ENCODE data around the gene NDUFC2. TPM values are rescaled to one million over a fixed set of nuclear protein-coding genes. Genes with fewer than 3 reads are reported as not detected.
A peak's percentile ranks its signal among the peaks of the same experiment; 100 is the strongest.
"Not testable (repeated sequence)": the region's sequence is repeated elsewhere in the genome, so short reads cannot be mapped to it uniquely, and the experiment has no call there.

Gene NDUFC2
- total RNA-seq, 1 donor from 2014 or later: 328 TPM

DNA sequence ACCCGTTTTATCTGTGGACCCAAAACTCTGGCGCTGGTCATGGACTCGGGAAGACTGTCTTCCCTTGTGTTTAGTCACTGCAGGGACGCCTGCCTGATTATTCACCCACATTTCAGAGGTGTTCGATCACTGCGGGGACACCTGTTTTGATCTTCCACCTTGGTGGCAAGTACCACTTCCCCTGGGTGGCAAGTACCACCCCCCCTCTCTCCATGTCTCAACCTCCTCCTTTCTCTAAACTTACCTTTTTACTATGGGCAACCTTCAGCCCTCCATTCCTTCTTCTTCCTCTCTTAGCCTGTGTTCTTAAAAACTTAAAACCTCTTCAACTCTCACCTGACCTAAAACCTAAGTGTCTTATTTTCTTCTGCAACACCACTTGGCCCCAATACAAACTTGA, 1.9 kb upstream of the NDUFC2 start:
- ATAC-seq (ENCODE audit: poor library complexity): no peak
- intact Hi-C loops (cut with DNase I): no loop called here
- DNase-seq: no peak

DNA sequence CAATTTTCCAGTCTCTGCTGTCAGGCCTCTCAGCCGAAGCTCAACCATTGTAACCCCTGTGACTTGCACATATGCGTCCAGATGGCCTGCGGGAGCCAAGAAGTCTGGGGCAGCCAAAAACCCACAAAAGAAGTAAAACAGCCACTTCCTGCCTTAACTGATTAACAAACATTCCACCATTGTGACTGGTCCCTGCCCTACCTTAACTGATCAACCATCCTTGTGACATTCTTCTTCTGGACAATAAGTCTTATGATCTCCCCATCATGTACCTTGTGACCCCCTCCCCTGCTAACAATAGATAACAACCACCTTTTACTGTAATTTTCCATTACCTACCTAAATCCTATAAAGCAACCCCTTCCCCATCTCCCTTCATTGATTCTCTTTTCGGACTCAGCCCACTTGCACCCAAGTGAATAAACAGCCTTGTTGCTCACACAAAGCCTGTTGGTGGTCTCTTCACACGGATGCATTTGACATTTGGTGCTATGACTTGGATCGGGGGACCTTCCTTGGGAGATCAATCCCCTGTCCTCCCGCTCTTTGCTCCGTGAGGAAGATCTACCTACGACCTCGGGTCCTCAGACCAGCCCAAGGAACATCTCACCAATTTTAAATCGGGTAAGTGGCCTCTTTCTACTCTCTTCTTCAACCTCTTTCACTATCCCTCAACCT, 1.3 kb upstream of the NDUFC2 start:
- ATAC-seq (ENCODE audit: poor library complexity) (no peak), DNase-seq (no peak)
- intact Hi-C loops (cut with DNase I): no loop called here

DNA sequence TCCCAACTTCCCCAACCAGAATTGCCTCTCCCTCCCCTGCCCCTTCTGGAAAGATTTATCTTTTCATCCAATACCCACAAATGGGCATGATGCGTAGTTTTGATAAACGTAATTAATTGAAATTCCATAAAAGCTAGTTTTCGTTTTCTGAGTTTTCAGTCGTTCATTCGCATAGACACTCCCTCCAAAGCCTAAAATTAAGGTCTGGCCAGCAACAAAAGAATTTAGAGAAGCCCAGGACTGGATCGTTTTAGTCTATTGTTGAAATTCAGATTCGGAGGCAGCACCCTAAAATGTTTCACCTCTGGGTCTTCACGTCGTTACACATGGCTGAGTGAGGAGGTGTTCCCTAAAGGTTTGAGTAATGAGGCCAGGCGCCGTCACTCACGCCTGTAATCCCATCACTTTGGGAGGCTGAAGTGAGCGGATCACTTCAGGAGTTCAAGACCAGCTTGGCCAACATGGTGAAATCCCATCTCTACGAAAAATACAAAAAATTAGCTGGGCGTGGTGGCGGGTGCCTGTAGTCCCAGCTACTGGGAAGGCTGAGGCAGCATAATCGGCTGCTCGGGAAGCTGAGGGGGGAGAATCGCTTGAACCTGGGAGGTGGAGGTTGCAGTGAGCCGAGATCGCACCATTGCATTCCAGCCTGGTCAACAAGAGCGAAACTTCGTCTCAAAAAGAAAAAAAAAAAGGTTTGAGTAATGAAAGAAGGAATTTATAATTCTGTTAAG, 589 bp upstream of the NDUFC2 start:
- intact Hi-C loops (cut with DNase I): no loop called here
- no peak for ATAC-seq (ENCODE audit: poor library complexity)

GRCh38 chr11:78078218-78079167, 1.2 kb downstream of the NDUFC2 start:
- ATAC-seq (ENCODE audit: poor library complexity) (no peak), DNase-seq (no peak)
- intact Hi-C loops (cut with DNase I): no loop called here

More for the DNA sequence above, 589 bp upstream of the NDUFC2 start:
- no peak for DNase-seq

DNA sequence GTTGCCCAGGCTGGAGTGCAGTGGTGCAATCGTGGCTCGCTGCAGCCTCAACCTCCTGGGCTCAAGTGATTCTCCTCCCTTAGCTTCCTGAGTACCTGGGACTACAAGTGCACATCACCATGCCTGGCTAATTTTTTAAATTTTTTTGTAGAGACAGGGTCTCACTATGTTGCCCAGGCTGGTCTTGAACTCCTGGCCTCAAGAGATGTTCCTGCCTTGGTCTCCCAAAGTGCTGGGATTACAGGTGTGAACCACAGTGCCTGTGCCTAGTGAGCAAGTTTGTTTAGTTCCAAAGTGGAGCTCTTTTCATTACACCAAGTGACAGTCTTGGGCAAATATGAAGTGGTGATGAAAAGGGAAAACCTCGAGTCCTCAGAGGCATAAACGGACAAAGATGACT, 2.1 kb downstream of the NDUFC2 start:
- DNase-seq; ATAC-seq (ENCODE audit: poor library complexity); intact Hi-C loops (cut with DNase I): not testable (repeated sequence)

- ATAC-seq (ENCODE audit: poor library complexity): no peak
- intact Hi-C loops (cut with DNase I): no loop called here
These were observed 2.8 kb downstream of the NDUFC2 start for GRCh38 chr11:78076733-78077403.

DNA sequence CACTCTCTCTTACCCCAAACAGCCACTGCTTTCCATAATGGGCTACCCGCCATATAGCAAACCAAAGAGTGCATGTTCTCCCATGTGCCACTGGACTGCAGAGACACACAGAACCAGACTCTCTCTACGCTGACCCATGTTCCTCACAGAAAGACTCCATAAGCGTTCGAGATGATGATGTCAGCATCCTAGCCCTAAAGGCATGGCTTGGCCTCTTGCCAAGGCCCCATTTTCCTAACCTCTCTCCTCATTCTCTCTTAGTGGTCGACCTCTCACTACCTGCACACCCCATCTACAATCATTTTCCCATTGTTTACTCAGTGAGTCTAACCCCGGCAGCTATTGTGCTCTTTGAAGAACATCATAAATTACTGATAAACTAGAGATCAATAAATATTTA, 4.9 kb downstream of the NDUFC2 start:
- DNase-seq (no peak), ATAC-seq (ENCODE audit: poor library complexity) (no peak)
- intact Hi-C loops (cut with DNase I): no loop called here

More at GRCh38 chr11:78076733-78077403, 2.8 kb downstream of the NDUFC2 start:
- DNase-seq: no peak

DNA sequence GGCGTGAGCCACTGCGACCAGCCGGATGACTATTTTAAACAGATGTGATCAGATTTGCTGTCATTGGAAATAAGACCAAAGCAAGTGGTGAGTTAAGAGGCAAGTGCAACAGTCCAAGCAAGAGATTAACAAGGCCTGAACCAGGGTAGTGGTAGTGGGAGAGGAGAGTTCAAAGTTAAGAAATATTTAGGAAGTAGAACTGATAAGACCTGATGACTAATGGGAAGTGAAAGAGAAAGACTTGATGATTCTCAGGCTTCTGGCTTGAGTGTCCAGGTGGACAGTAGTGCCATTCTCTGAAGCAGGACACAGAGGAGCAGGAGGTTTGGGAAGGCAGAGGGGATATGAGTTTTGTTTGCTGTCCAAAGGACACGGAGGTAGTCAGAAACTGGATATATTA, 7.2 kb downstream of the NDUFC2 start:
- intact Hi-C loops (cut with DNase I): no loop called here
- no peak for DNase-seq
- ATAC-seq (ENCODE audit: poor library complexity): no peak

DNA sequence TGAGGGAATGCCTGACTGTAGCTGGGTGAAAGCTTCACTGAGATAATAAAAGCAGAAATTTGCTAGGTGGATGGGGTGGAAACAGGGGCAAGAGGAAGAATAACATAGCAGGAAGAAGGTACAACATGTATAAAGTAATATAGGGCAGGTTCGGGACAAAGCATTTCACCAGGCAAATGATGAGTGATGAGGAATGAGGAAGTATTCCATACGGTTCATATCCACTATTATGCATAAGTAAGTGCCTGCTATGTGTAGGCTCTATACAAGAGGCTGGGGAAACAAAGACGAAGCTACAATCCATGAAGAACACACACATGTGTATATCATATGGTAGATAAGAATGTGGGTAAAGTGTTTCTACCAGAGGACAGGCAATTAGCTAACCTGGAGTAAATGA, 7.9 kb downstream of the NDUFC2 start:
- intact Hi-C loops (cut with DNase I): no loop called here
- ATAC-seq (ENCODE audit: poor library complexity) (no peak), DNase-seq (no peak)

DNA sequence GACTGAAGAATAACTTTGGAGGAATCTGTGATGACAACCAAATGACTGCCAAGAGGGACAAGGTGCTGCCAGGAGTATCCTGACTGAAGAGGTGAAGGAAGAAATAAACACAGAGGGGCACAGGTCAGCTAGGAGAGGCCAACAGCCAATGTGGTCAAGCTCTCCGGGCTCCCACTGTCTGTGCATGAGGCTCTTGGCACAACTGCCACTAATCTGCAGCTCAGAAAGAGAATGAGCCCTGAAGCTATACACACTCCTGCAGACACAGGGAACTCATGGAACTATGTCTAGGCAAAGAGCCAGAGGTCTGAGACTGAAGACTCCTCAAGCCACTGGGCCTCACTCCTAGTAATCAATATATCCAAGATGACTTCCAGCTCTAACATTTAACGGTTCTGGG, 9.0 kb downstream of the NDUFC2 start:
- intact Hi-C loops (cut with DNase I): no loop called here

DNA sequence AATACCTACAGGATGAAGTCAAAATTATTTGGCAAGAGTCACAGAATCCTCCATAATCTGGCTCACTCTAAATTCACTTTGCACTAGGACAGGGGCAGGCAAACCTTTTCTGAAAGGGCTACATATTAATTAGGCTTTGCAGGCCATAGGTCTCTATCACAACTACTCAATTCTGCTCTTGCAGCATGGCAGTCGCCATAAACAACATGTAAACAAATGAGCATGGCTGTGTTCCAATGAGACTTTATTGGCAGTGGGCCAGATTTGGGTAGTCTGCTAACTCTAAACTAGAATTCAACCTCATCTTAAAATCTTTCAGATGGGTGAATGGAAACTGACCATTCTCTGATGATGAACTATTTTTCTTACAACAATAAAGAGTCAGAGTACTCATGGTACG, 10.2 kb downstream of the NDUFC2 start:
- intact Hi-C loops (cut with DNase I): no loop called here
- no peak for DNase-seq
- ATAC-seq (ENCODE audit: poor library complexity): peak; percentile 64

More for the DNA sequence above, 9.0 kb downstream of the NDUFC2 start:
- no peak for DNase-seq
- peak; percentile 25 for ATAC-seq (ENCODE audit: poor library complexity)

DNA sequence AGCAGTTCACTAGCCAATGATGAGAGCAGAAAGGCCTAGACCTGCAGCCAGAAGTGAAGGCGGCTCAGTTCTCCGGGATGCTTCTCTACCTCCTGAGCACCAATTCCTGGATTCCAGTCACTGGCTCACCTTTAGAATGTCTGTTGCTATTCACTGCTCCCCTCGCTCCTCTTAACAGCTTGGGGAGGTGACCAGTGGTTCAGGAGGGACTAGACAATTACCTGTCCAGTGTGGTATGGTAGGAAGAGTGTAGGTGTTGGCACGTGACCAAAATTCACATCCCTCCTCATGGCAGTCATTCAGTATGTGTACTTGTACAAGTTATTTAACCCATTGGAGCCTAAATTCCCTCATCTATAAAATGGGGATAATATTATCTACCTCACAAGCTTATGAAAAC, 12.0 kb downstream of the NDUFC2 start:
- no peak for ATAC-seq (ENCODE audit: poor library complexity)
- intact Hi-C loops (cut with DNase I): no loop called here
- DNase-seq: no peak

DNA sequence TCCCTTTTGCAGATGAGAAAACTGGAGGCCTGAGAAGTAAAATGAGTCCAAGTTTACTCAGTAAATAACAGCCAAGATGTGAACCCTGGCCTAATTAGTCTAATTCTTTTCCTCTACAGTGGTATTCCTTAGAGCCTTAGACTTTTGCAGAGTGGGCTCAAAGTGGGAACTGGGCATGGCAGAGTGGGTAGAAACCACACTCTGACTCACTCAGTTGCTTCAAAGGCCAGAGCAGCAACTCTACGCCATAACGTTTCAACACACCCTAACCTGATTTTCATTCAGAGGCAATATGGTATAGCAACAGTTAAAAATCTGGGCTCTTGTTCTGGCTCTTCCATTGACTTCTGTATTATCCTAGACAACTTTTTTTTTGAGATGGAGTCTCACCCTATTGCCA, 13.2 kb downstream of the NDUFC2 start:
- DNase-seq (no peak), ATAC-seq (ENCODE audit: poor library complexity) (no peak)
- intact Hi-C loops (cut with DNase I): no loop called here

- no peak for ATAC-seq (ENCODE audit: poor library complexity)
- intact Hi-C loops (cut with DNase I): no loop called here
These were observed 14.5 kb downstream of the NDUFC2 start for GRCh38 chr11:78065203-78065602.

DNA sequence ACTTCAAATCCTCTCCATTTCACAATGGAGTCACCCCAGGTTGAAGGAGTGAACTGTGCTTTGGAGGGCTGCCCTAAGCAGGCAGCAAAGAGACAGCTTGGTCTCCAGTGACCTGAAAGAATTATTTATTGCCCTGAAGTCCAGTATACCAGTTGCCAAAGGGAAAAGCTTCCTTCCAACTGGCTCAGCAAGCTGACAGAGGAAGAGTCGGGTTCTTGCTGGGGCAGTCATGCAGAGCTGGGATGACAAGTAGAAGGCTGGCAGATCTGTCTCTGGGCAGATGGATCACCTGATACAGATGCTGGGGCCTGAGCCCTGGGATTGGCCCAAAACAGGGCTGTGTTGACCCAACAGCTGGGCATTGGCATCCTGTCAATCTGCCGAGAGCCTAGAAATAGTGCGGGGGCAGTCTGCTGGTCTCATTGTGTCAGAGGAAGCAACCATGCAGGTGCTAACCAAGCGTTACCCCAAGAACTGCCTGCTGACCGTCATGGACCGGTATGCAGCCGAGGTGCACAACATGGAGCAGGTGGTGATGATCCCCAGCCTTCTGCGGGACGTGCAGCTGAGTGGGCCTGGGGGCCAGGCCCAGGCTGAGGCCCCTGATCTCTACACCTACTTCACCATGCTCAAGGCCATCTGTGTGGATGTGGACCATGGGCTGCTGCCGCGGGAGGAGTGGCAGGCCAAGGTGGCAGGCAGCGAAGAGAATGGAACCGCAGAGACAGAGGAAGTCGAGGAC, 16.1 kb downstream of the NDUFC2 start, which contains the start of gene THRSP:
Gene THRSP, plus strand, starts transcription at position 422 of the 742 bp plus-strand sequence. Its CDS starts 21 bp downstream, at position 443.
- no peak for DNase-seq
- no peak for ATAC-seq (ENCODE audit: poor library complexity)
- intact Hi-C loops (cut with DNase I): no loop called here

More at GRCh38 chr11:78065203-78065602, 14.5 kb downstream of the NDUFC2 start:
- no peak for DNase-seq

DNA sequence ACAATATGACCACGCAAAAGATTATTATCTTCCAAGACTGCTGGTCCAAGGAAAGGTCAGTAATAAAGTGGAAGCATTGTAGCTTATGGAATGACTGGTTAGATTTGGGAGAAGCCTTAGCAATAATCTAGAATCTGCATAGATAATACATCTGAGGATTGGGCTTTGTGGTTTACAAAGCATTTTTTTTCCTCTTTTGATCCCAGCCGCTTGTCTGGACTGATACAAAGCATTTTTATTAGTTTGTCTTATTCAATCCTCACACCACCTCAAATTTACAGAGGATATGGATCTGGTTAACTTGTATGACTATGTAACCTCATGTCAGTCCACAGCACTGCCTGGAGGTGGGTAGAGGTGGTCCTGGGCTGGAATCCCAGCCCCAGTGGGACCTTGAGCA, 17.0 kb downstream of the NDUFC2 start:
- ATAC-seq (ENCODE audit: poor library complexity): no peak
- DNase-seq: no peak
- intact Hi-C loops (cut with DNase I): no loop called here

GRCh38 chr11:78061921-78062311, 17.7 kb downstream of the NDUFC2 start:
- intact Hi-C loops (cut with DNase I): no loop called here
- DNase-seq (no peak), ATAC-seq (ENCODE audit: poor library complexity) (no peak)
